ENCODE results near the gene PJA2.
"Not testable (repeated sequence)": the region's sequence is repeated elsewhere in the genome, so short reads cannot be mapped to it uniquely, and the experiment has no call there.

Gene PJA2

DNA sequence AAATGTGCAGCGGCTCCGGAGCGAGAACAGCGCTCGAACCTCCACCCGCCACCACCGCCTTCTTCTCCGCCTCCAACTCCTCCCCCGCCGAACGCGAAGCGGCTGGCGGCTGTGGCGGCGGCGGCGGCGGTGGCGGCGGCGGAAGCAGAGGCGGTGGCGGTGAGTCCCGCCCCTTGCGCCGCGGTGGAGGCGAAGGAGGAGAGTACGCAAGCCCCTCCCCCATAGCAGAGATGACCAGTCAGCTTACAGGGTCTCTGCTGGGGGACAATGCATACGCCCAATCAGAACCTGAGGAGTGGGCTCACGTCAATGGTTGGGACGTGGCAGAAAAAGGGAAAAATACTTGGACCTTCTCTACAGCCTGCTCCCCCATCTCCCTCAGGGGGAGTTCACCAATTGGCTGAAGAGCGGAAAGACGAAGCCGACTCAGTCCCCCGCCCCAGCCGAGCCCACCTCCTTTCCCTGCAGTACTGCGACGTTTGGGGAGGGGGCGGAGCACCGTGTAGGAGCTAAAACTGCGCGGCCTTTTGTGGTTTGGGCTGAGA, at the start of gene PJA2:
Gene PJA2, minus strand, starts transcription at position 131 of the 545 bp plus-strand sequence. CDS start 26,541 bp downstream, outside the sequence.
- DNase-seq (ENCODE audit: low read depth) = peak; percentile 90

DNA sequence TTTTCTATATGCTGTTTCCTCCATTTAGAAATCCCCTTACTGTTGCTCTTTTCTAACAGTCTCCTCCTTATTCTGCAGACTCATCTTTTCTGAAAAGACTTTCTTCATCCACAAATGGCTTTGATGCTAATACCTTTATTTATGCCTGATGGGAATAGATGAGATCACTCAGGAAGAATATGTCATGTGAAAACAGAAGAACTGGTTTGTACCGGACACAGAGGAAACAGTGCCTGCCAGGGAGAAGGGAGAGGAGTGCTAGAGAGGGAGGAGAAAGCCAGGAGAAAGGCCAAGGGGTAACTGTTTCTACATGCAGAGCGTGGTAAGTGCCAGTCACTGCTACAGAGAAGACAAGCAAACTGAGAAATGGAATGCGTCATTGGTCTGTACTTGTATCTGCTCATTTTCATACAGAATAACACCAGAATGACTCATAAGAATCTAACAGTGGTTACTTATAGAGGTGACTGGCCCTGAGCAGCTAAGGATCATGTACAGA, 45.9 kb upstream of the PJA2 start:
- DNase-seq (ENCODE audit: low read depth) = no peak

DNA sequence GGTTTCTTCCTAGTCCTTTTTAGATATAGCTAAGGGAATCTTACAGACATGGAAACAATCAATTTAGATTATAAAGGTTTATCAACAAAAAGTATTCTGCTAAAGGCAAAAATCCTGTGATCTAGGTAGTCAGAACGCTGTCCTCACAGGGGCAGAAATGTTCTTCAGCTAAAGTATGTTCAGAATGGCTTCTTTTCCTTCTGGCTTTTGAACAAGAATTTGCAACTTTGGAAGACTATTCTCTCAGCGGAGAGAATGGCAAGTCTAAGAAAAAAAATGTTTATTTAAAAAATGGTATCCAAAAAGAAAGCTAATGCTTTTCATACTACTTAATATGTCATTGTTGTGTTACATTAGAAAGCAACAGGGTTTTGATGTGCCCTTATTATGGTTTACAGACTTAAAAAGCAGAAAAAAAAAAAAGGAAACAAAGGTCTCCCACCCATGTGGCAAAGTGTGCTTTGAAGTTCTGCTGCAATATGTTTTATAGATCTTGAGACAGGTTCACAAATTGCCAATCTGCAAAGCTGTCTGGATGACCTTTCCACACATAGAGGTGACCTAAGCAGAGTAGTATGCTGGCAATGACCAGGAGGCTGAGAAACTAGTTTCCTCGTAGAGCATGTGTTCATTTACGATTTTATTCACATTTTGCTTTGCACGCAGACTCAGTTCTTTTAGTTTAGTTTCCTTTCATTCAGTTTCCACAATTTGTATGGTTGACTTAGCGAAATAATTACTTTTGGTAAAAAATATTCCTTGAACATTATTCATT, 45.1 kb upstream of the PJA2 start:
- no peak for DNase-seq (ENCODE audit: low read depth)

DNA sequence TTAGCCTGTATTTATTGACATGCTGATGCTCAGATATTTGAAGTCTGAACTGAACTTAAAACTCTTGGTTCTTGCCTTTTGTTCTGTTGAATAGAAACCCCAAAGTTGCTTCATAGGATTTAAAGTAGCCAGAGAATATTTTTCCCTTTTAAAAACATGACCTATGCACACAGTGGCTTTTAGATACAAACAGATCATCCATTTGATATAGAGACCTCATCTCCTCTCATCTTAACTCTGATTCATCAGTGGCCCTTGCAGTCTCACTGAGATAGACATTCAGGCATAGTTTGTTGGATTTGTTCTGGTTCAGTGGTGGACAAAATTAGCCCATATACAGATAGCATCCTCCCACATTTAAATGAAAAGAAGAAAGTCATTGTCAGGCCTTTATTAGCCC, 43.5 kb upstream of the PJA2 start:
- DNase-seq (ENCODE audit: low read depth) = no peak

DNA sequence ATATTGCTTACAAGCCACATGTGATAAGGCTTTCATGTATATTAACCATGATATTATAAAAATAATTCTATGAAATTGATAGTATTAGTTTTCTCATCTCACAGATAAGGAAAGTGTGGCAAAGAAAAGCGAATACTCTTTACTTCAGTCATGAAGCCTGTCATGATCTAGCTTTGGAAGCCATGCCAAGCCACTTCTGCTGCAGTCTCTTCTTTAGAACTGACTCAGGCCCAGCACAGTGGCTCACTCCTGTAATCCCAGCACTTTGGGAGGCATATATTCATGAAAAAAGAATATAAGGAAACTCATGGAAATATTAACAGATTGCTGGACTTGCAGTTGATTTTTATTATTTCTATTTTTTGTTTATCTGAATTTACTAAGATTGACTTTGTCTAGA, 42.9 kb upstream of the PJA2 start:
- DNase-seq (ENCODE audit: low read depth) = no peak

GRCh38 chr5:109451146-109451545, 41.4 kb upstream of the PJA2 start:
- no peak for DNase-seq (ENCODE audit: low read depth)

DNA sequence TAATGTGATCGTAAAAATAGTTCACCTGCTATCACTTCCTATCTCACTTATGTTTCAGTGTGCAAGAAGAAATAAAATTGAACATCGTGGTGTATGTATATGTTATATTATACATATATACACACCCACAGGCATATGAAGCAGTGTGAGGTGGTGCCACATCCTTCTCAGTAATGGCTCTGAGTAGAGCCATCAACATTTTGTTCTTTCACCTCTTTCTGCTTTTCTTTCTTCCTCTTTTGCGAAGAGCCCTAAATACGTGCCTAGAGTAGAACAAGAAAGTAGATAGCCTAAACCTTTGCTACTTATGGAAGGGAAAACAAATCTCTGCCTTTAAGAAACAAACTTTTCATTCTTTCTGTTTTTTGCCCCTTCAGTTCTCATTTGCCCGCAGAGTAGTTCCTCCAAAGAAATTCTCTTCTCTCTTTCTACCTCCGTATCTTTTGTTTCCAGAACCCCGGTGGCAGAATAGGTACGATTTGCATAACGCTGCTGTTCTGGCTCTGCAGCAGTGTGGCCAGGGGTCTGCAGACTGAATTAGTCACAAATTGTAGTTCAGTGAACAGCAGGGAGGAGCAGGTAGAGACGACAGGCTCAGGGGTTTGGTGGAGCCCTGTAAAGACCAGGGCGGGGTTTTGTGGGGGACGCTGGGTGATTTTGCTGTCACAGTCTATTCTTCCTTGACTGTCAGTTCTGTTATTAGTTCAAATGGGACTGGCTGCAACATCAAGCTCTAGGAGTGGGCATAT, 40.5 kb upstream of the PJA2 start:
- no peak for DNase-seq (ENCODE audit: low read depth)

- DNase-seq (ENCODE audit: low read depth) = no peak
Measured at GRCh38 chr5:109448838-109449237, 39.1 kb upstream of the PJA2 start.

DNA sequence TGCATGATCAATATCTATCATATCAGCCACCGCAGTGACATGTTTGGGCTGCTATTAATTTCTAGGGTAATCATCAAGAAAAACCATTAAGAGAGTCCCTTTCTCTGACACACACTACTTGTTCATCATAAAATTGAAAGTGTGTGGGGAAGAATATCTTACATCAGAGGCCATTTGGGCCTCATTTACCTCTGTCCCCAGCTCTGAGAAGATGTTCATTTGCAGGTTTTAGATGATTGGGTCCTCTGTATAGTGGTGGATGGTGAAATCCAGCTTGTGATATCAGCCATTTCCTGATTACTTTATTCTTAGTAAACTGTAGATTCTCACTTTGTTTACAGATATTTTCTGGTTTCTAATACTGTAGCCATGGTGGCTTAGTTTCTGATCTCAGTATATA, 29.8 kb upstream of the PJA2 start:
- DNase-seq (ENCODE audit: low read depth) = no peak

- DNase-seq (ENCODE audit: low read depth) = no peak
Measured at GRCh38 chr5:109426075-109426474, 16.3 kb upstream of the PJA2 start.

- DNase-seq (ENCODE audit: low read depth) = not testable (repeated sequence)
Measured at GRCh38 chr5:109425521-109425920, 15.7 kb upstream of the PJA2 start.

DNA sequence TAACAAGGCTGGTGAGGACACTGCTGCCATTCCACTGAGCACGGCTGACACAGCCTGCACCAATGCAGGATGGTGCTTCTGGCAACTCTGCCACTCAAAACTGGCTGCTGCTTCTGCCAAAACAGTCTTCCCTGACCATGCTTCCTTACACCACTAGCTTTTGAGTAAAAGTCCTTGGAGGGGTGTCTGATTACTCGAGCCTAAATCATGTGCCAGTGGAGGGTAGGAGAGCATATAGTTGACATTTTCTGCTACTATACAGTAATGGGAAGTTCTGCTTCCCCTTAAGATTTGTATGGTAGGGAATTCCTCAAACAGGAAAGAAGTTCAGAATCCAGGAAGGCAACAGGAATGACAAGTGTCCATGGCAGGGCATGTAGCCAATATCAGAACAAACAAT, 12.2 kb upstream of the PJA2 start:
- no peak for DNase-seq (ENCODE audit: low read depth)

DNA sequence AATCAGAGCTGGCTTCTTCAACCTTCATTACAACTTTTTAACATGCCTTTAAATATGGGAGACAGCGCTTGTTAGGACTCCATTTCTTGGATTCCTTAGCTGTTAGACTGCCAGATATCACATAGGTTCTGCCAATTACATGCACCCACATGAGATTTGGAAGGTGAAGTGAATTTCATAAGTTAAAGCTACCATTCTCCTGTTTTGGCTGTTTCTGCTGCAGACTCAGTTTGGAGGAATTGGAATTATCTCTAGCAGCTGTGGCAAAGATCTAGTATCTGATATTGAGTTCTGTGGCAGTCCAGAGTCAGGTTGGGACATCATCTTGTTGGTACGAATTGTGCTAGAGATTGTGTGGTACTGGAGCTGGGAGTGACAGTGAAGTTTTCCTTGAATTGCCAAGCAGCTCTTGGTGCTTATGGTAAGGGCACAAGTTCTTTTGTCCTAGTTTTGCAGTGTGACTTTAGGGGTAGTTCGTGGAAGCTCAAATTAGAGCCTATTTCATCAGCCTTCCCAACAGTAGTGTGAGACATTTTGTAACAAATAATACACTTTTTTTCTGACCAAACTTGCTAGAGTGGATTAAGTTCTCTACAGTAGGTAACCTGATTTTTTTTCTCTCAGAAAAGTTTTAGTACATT, 9.1 kb upstream of the PJA2 start:
- no peak for DNase-seq (ENCODE audit: low read depth)

- DNase-seq (ENCODE audit: low read depth) = no peak
Measured at GRCh38 chr5:109416882-109417281, 7.1 kb upstream of the PJA2 start.

DNA sequence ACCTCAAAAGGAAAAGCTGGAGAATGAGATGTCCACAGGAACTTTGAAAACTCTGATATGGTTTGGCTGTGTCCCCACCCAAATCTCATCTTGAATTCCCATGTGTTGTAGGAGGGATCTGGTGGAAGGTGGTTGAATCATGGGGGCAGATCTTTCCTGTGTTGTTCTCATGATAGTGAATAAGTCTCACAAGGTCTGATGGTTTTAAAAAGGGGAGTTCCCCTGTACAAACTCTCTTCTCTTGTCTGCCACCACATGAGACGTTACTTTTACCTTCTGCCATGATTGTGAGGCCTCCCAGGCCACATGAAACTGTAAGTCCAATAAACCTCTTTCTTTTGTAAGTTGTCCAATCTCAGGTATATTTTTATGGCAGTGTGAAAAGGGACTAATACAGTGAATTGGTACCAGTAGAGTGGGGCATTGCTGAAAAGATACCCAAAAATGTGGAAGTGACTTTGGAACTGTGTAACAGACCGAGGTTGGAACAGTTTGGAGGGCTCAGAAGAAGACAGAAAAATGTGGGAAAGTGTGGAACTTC, 4.2 kb upstream of the PJA2 start:
- DNase-seq (ENCODE audit: low read depth) = not testable (repeated sequence)

GRCh38 chr5:109413458-109413857, 3.7 kb upstream of the PJA2 start:
- DNase-seq (ENCODE audit: low read depth) = no peak

DNA sequence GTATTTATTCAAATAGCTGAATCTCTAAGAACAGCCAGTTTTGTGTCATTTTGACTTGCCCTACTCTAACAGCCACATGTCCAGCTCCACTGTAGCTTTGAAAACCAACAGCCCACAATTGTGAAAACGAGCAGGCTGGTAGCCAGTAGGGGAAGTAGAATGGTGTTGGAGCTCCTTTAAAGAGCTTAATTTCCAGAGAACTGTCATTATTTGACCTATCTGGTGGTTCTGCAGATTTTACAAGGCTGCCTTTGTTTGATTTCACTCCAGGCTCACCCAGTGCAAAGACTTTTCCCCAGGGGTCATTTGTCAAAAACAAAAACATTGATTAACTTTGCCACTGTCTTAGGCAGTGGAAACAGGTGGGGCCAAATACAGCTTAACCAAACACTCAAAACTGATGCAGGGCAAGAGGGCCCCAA, 3.2 kb upstream of the PJA2 start:
- no peak for DNase-seq (ENCODE audit: low read depth)

DNA sequence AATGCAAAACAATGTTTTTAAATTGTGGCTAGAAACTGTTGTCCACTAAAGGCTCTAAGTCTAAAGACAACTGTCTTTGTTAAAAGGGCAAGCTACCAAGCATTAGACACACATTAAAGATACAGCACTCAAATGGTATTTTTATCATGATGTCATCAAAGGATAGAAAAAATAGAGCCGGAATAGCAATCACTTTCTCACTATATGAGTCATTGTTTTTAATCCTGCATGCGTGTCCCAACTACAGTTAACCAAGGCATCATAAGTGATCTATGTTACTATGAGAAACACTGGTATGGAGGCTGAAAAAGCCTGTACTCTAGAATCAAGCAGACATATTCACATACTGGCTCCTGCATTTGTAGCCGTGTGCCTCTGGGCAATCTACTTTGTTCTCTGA, 1.9 kb upstream of the PJA2 start:
- DNase-seq (ENCODE audit: low read depth) = no peak

GRCh38 chr5:109411149-109411514, 1.4 kb upstream of the PJA2 start:
- no peak for DNase-seq (ENCODE audit: low read depth)

GRCh38 chr5:109410389-109411148, 795 bp upstream of the PJA2 start:
- peak; percentile 18 for DNase-seq (ENCODE audit: low read depth)
